WTC11 (cell line): ENCODE measurements around the gene ZSWIM6. TPM values are rescaled to one million over a fixed set of nuclear protein-coding genes. Genes with fewer than 3 reads are reported as not detected.

Experiments used
- ATAC-seq: fragments of 200-7000 bp; cut with Tn5 transposase; 2 replicates; pipeline ENCODE4 v1.10.0; 2021; ENCODE audit warnings: mild to moderate bottlenecking, moderate library complexity
- CTCF ChIA-PET: fragments of 300-600 bp; sonication (Branson Sonifier 250); formaldehyde crosslinking; loops from one replicate; lab custom pipeline; 2021; ENCODE audit warnings: antibody characterized with exemption; lab: Charles Lee
- POLR2A ChIA-PET: fragments of 350-600 bp; sonication (Branson Sonifier 250); formaldehyde crosslinking; loops from one replicate; lab custom pipeline; 2021; ENCODE audit warnings: antibody characterized with exemption; lab: Charles Lee
- DNase-seq: peaks from one replicate; pipeline ENCODE4 v3.0.0; 2021; ENCODE audit warnings: low spot score
- H3K27ac Mint-ChIP-seq: 2 replicates; pipeline ENCODE4 v1.8.0; 2021; ENCODE audit warnings: mixed read lengths
- H3K27me3 Mint-ChIP-seq: 2 replicates; pipeline ENCODE4 v1.8.0; 2021; ENCODE audit warnings: low read depth, mild to moderate bottlenecking, moderate library complexity, mixed read lengths
- H3K36me3 Mint-ChIP-seq: 2 replicates; pipeline ENCODE4 v1.8.0; 2021; ENCODE audit warnings: mixed read lengths
- H3K4me1 Mint-ChIP-seq: 2 replicates; pipeline ENCODE4 v1.8.0; 2022; ENCODE audit warnings: mixed read lengths
- H3K4me3 Mint-ChIP-seq: 2 replicates; pipeline ENCODE4 v1.8.0; 2021; ENCODE audit warnings: mild to moderate bottlenecking, moderate library complexity, mixed read lengths
- H3K9me3 Mint-ChIP-seq: 2 replicates; pipeline ENCODE4 v1.8.0; 2021; ENCODE audit warnings: mixed read lengths
- FOXP1 ChIP-seq: sonication (generic); formaldehyde crosslinking; IDR thresholded peaks from 2 replicates; pipeline ENCODE4 v1.8.0; 2022; ENCODE audit warnings: missing genetic modification reagents, mild to moderate bottlenecking, moderate library complexity, borderline replicate concordance
- NFE2L1 ChIP-seq: sonication (generic); formaldehyde crosslinking; IDR thresholded peaks from 2 replicates; pipeline ENCODE4 v1.8.1; 2023; ENCODE audit warnings: missing genetic modification reagents
- SMAD4 ChIP-seq: sonication (generic); formaldehyde crosslinking; IDR thresholded peaks from 2 replicates; pipeline ENCODE4 v1.8.0; 2022; ENCODE audit warnings: mild to moderate bottlenecking, missing genetic modification reagents
- ZNF232 ChIP-seq: sonication (generic); formaldehyde crosslinking; IDR thresholded peaks from 2 replicates; pipeline ENCODE4 v1.8.0; 2022; ENCODE audit warnings: mild to moderate bottlenecking, missing genetic modification reagents
- ZNF423 ChIP-seq: fragments of 250-450 bp; sonication (Bioruptor Pico); IDR thresholded peaks from 2 replicates; pipeline ENCODE4 v2.1.2; 2022; ENCODE audit warnings: mild to moderate bottlenecking, moderate library complexity
- total RNA-seq: library from RNA; stranded (reverse); gene quantifications from 3 replicates; pipeline ENCODE4 v1.2.3, GENCODE V29; 2021
- TF ChIP-seq, protein P1 (sequence below): sonication (generic); formaldehyde crosslinking; IDR thresholded peaks from 2 replicates; pipeline ENCODE4 v1.8.0; 2023; ENCODE audit warnings: missing genetic modification reagents, mild to moderate bottlenecking, borderline replicate concordance
- TF ChIP-seq, protein P2 (sequence below): sonication (generic); formaldehyde crosslinking; IDR thresholded peaks from 2 replicates; pipeline ENCODE4 v1.8.0; 2022; ENCODE audit warnings: missing genetic modification reagents
- TF ChIP-seq, protein P3 (sequence below): sonication (generic); formaldehyde crosslinking; IDR thresholded peaks from 2 replicates; pipeline ENCODE4 v1.8.0; 2023; ENCODE audit warnings: missing genetic modification reagents
- TF ChIP-seq, protein P4 (sequence below): sonication (generic); formaldehyde crosslinking; IDR thresholded peaks from 2 replicates; pipeline ENCODE4 v1.8.1; 2022; ENCODE audit warnings: low read depth, mild to moderate bottlenecking, moderate library complexity, missing genetic modification reagents, borderline replicate concordance
- TF ChIP-seq, protein P5 (sequence below): sonication (generic); formaldehyde crosslinking; IDR thresholded peaks from 2 replicates; pipeline ENCODE4 v1.8.1; 2023; ENCODE audit warnings: mild to moderate bottlenecking, moderate library complexity, missing genetic modification reagents
- TF ChIP-seq, protein P6 (sequence below): fragments of 250-450 bp; sonication (Bioruptor Pico); IDR thresholded peaks from 2 replicates; pipeline ENCODE4 v2.1.2; 2022; ENCODE audit warnings: mild to moderate bottlenecking, moderate library complexity
- TF ChIP-seq, protein P7 (sequence below): fragments of 250-450 bp; sonication (Bioruptor Pico); IDR thresholded peaks from 2 replicates; pipeline ENCODE4 v1.9.0; 2021; ENCODE audit warnings: mild to moderate bottlenecking
- TF ChIP-seq, protein P8 (sequence below): sonication (generic); formaldehyde crosslinking; IDR thresholded peaks from 2 replicates; pipeline ENCODE4 v1.8.1; 2022; ENCODE audit warnings: mild to moderate bottlenecking, moderate library complexity, missing genetic modification reagents

Gene ZSWIM6
- total RNA-seq, 1 experiment from 2014 or later: 12.5 TPM

DNA sequence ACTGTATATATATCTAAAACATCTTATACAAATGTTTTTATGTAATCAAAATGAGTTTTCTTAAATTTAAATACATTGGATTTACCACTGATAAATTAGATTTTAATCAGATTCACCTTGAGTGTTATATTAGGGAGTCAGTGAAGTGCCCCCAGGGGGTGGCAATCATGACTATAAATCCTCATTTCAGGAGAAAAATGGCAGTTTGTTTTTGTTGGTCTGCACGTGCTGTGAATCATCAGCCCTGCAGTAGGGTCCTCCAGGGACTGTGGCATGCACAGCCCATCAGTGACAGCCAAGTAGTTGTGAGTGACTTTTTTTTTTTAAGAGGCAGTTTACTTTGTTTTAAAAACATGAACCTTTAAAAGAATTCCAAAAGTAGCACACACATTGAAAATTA, 65.2 kb downstream of the ZSWIM6 start:
- Mint-ChIP-seq H3K4me1 (peaks cover 28% of the 10 kb centered on the region), H3K4me3 (no peak overlapping the region), H3K27ac (no peak overlapping the region), H3K9me3 (peaks cover 10% of the 10 kb centered on the region), H3K36me3 (peaks cover 10% of the 10 kb centered on the region), H3K27me3 (no peaks in the 10 kb centered on the region)
- TF ChIP-seq FOXP1: no peak
- TF ChIP-seq, protein P1, sequence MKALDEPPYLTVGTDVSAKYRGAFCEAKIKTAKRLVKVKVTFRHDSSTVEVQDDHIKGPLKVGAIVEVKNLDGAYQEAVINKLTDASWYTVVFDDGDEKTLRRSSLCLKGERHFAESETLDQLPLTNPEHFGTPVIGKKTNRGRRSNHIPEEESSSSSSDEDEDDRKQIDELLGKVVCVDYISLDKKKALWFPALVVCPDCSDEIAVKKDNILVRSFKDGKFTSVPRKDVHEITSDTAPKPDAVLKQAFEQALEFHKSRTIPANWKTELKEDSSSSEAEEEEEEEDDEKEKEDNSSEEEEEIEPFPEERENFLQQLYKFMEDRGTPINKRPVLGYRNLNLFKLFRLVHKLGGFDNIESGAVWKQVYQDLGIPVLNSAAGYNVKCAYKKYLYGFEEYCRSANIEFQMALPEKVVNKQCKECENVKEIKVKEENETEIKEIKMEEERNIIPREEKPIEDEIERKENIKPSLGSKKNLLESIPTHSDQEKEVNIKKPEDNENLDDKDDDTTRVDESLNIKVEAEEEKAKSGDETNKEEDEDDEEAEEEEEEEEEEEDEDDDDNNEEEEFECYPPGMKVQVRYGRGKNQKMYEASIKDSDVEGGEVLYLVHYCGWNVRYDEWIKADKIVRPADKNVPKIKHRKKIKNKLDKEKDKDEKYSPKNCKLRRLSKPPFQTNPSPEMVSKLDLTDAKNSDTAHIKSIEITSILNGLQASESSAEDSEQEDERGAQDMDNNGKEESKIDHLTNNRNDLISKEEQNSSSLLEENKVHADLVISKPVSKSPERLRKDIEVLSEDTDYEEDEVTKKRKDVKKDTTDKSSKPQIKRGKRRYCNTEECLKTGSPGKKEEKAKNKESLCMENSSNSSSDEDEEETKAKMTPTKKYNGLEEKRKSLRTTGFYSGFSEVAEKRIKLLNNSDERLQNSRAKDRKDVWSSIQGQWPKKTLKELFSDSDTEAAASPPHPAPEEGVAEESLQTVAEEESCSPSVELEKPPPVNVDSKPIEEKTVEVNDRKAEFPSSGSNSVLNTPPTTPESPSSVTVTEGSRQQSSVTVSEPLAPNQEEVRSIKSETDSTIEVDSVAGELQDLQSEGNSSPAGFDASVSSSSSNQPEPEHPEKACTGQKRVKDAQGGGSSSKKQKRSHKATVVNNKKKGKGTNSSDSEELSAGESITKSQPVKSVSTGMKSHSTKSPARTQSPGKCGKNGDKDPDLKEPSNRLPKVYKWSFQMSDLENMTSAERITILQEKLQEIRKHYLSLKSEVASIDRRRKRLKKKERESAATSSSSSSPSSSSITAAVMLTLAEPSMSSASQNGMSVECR (CRISPR knock-in tag): no peak
- TF ChIP-seq, protein P2, sequence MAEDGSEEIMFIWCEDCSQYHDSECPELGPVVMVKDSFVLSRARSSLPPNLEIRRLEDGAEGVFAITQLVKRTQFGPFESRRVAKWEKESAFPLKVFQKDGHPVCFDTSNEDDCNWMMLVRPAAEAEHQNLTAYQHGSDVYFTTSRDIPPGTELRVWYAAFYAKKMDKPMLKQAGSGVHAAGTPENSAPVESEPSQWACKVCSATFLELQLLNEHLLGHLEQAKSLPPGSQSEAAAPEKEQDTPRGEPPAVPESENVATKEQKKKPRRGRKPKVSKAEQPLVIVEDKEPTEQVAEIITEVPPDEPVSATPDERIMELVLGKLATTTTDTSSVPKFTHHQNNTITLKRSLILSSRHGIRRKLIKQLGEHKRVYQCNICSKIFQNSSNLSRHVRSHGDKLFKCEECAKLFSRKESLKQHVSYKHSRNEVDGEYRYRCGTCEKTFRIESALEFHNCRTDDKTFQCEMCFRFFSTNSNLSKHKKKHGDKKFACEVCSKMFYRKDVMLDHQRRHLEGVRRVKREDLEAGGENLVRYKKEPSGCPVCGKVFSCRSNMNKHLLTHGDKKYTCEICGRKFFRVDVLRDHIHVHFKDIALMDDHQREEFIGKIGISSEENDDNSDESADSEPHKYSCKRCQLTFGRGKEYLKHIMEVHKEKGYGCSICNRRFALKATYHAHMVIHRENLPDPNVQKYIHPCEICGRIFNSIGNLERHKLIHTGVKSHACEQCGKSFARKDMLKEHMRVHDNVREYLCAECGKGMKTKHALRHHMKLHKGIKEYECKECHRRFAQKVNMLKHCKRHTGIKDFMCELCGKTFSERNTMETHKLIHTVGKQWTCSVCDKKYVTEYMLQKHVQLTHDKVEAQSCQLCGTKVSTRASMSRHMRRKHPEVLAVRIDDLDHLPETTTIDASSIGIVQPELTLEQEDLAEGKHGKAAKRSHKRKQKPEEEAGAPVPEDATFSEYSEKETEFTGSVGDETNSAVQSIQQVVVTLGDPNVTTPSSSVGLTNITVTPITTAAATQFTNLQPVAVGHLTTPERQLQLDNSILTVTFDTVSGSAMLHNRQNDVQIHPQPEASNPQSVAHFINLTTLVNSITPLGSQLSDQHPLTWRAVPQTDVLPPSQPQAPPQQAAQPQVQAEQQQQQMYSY (CRISPR knock-in tag): no peak
- TF ChIP-seq, protein P3, sequence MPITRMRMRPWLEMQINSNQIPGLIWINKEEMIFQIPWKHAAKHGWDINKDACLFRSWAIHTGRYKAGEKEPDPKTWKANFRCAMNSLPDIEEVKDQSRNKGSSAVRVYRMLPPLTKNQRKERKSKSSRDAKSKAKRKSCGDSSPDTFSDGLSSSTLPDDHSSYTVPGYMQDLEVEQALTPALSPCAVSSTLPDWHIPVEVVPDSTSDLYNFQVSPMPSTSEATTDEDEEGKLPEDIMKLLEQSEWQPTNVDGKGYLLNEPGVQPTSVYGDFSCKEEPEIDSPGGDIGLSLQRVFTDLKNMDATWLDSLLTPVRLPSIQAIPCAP (CRISPR knock-in tag): no peak
- ChIA-PET POLR2A (no interaction called here), CTCF (no interaction called here)
- ATAC-seq (no peak), DNase-seq (no peak)

DNA sequence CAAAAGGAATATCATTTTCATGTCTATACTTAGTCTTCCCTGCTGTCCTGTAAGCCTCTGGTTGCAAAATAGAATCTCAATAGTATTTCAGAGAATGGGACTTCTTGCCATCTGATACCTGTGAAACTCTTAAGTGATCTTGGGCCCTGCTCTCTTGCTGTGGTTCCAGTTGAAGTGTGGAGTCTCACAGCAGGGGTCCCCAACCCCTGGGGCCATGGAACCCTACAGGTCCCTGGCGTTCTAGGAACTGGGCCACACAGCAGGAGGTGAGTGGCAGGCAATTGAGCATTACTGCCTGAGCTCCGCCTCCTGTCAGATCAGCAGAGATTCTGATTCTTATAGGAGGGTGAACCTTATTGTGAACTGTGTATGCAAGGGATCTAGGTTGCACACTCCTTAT, 65.9 kb downstream of the ZSWIM6 start:
- ChIA-PET POLR2A (no interaction called here), CTCF (no interaction called here)
- Mint-ChIP-seq H3K36me3 (peaks cover 10% of the 10 kb centered on the region), H3K9me3 (peaks cover 10% of the 10 kb centered on the region), H3K4me3 (no peak overlapping the region), H3K27ac (no peak overlapping the region), H3K27me3 (no peaks in the 10 kb centered on the region), H3K4me1 (peaks cover 33% of the 10 kb centered on the region)
- TF ChIP-seq, protein P4, sequence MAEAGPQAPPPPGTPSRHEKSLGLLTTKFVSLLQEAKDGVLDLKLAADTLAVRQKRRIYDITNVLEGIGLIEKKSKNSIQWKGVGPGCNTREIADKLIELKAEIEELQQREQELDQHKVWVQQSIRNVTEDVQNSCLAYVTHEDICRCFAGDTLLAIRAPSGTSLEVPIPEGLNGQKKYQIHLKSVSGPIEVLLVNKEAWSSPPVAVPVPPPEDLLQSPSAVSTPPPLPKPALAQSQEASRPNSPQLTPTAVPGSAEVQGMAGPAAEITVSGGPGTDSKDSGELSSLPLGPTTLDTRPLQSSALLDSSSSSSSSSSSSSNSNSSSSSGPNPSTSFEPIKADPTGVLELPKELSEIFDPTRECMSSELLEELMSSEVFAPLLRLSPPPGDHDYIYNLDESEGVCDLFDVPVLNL (CRISPR knock-in tag): no peak
- peak; percentile 54; the same call in 1 of the 2 replicates for TF ChIP-seq ZNF423 (CRISPR knock-in tag)
- DNase-seq (no peak), ATAC-seq (no peak)

DNA sequence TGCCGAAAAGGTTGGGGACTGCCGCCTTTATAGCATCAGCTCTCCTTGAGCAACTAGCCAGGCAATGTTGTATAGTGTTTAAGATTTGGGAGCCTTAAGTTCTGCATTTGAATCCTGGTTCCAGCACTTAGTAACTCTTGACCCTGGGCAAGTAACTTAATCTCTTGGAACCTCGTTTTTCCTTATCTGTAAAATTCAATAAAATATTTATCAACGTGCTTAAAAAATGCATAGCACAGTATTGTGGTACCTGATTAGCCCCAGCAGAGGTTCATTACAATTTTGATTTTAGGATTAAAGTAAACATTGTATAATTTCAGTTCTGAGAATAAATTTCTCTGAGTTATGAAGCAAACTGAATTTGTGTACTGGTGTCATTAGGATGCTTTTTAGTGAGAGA, 66.4 kb downstream of the ZSWIM6 start:
- DNase-seq: no peak
- Mint-ChIP-seq H3K27ac (no peak overlapping the region), H3K27me3 (no peaks in the 10 kb centered on the region), H3K4me1 (peaks cover 37% of the 10 kb centered on the region), H3K4me3 (no peak overlapping the region), H3K9me3 (peaks cover 10% of the 10 kb centered on the region), H3K36me3 (peaks cover 10% of the 10 kb centered on the region)
- no peak for ATAC-seq
- ChIA-PET CTCF (no interaction called here), POLR2A (no interaction called here)
- TF ChIP-seq, protein P5, sequence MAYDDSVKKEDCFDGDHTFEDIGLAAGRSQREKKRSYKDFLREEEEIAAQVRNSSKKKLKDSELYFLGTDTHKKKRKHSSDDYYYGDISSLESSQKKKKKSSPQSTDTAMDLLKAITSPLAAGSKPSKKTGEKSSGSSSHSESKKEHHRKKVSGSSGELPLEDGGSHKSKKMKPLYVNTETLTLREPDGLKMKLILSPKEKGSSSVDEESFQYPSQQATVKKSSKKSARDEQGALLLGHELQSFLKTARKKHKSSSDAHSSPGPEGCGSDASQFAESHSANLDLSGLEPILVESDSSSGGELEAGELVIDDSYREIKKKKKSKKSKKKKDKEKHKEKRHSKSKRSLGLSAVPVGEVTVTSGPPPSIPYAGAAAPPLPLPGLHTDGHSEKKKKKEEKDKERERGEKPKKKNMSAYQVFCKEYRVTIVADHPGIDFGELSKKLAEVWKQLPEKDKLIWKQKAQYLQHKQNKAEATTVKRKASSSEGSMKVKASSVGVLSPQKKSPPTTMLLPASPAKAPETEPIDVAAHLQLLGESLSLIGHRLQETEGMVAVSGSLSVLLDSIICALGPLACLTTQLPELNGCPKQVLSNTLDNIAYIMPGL: no peak
- TF ChIP-seq SMAD4 (CRISPR knock-in tag) (no peak), ZNF232 (CRISPR knock-in tag) (no peak), NFE2L1 (CRISPR knock-in tag) (no peak)
- TF ChIP-seq, protein P6, sequence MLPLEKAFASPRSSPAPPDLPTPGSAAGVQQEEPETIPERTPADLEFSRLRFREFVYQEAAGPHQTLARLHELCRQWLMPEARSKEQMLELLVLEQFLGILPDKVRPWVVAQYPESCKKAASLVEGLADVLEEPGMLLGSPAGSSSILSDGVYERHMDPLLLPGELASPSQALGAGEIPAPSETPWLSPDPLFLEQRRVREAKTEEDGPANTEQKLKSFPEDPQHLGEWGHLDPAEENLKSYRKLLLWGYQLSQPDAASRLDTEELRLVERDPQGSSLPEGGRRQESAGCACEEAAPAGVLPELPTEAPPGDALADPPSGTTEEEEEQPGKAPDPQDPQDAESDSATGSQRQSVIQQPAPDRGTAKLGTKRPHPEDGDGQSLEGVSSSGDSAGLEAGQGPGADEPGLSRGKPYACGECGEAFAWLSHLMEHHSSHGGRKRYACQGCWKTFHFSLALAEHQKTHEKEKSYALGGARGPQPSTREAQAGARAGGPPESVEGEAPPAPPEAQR: no peak
- TF ChIP-seq, protein P7, sequence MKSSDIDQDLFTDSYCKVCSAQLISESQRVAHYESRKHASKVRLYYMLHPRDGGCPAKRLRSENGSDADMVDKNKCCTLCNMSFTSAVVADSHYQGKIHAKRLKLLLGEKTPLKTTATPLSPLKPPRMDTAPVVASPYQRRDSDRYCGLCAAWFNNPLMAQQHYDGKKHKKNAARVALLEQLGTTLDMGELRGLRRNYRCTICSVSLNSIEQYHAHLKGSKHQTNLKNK: no peak
- TF ChIP-seq, protein P8, sequence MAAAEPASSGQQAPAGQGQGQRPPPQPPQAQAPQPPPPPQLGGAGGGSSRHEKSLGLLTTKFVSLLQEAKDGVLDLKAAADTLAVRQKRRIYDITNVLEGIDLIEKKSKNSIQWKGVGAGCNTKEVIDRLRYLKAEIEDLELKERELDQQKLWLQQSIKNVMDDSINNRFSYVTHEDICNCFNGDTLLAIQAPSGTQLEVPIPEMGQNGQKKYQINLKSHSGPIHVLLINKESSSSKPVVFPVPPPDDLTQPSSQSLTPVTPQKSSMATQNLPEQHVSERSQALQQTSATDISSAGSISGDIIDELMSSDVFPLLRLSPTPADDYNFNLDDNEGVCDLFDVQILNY: no peak
